ENCODE data around the gene C5orf46. TPM values are rescaled to one million over a fixed set of nuclear protein-coding genes. Genes with fewer than 3 reads are reported as not detected.

C5orf46 gene
- total and polyA plus RNA-seq, 2 of the 13 experiments (the other 11 are each of a cell fraction or from before 2014, with no cell fraction given): not detected

- ChIA-PET POLR2A (no interaction called here), CTCF (ENCODE audit: low intra/inter-chr PET ratio, low total read pairs) (no interaction called here)
- H3K27ac ChIP-seq (ENCODE audit: extremely low read length, insufficient read depth, low read length): no peak overlapping the region
- ATAC-seq (no peak), FAIRE-seq (no peak), DNase-seq (ENCODE audit: low spot score) (no peak)
- 21% methylated on average over 2 of the region's 2 CpGs for WGBS (ENCODE audit: low lambda C conversion rate)
- H3K4me3 ChIP-seq (replicated peaks in 1 of 3; ENCODE audit: insufficient read depth in 1 of 3, low read depth in 2 of 3, low read length in 3 of 3): no peak overlapping the region
- H3K36me3 ChIP-seq (replicated peaks in 1 of 2; ENCODE audit: control insufficient read depth in 1 of 2, insufficient read depth in 2 of 2, low read length in 2 of 2): no peaks in the 10 kb centered on the region
- no peaks in the 10 kb centered on the region for H4K20me1 ChIP-seq (ENCODE audit: insufficient read depth, low read length)
- H3K4me2 ChIP-seq (ENCODE audit: low read depth, low read length): no peak overlapping the region
- no peaks in the 10 kb centered on the region for H3K27me3 ChIP-seq (ENCODE audit: control insufficient read depth in 1 of 2, insufficient read depth in 2 of 2, low read length in 2 of 2)
- no peaks in the 10 kb centered on the region for H3K79me2 ChIP-seq (ENCODE audit: insufficient read depth, low read length)
- no peak overlapping the region for H3K9ac ChIP-seq (ENCODE audit: insufficient read depth, low read depth, low read length)
- no peak overlapping the region for H2AFZ ChIP-seq (ENCODE audit: low read length)
- TF ChIP-seq ZSCAN30 (CRISPR knock-in tag; IDR thresholded peaks at IDR 0.05) (no peak), ZFP90 (CRISPR knock-in tag; IDR thresholded peaks at IDR 0.05; ENCODE audit: borderline replicate concordance) (no peak), MBD4 (IDR thresholded peaks at IDR 0.05; ENCODE audit: borderline replicate concordance, low read length) (no peak), NR3C1 (CRISPR knock-in tag; IDR thresholded peaks at IDR 0.05) (no peak), NONO (IDR thresholded peaks at IDR 0.05) (no peak), NONO (CRISPR knock-in tag; conservative IDR thresholded peaks at IDR 0.05) (no peak), BRCA1 (CRISPR knock-in tag; IDR thresholded peaks at IDR 0.05) (no peak), ZNF747 (CRISPR knock-in tag; IDR thresholded peaks at IDR 0.05; ENCODE audit: borderline replicate concordance) (no peak), ZNF205 (CRISPR knock-in tag; IDR thresholded peaks at IDR 0.05) (no peak), MBNL3 (CRISPR knock-in tag; conservative IDR thresholded peaks at IDR 0.05) (no peak), ZNF772 (CRISPR knock-in tag; IDR thresholded peaks at IDR 0.05) (no peak), ZNF234 (CRISPR knock-in tag; conservative IDR thresholded peaks at IDR 0.05) (no peak), CEBPB (IDR thresholded peaks at IDR 0.05; ENCODE audit: borderline replicate concordance, low read depth, low read length) (no peak), ZNF331 (CRISPR knock-in tag; IDR thresholded peaks at IDR 0.05) (no peak), POLR2AphosphoS5 (IDR thresholded peaks at IDR 0.05; ENCODE audit: low read depth, low read length) (no peak), HNF1B (CRISPR knock-in tag; IDR thresholded peaks at IDR 0.05) (no peak), ZNF609 (CRISPR knock-in tag; IDR thresholded peaks at IDR 0.05; ENCODE audit: borderline replicate concordance) (no peak), RXRB (CRISPR knock-in tag; IDR thresholded peaks at IDR 0.05; ENCODE audit: borderline replicate concordance) (no peak), FOXM1 (CRISPR knock-in tag; IDR thresholded peaks at IDR 0.05) (no peak), ZSCAN25 (CRISPR knock-in tag; IDR thresholded peaks at IDR 0.05) (no peak)
- no peaks in the 10 kb centered on the region for H3K4me1 ChIP-seq (ENCODE audit: insufficient read depth, low read length)
- BruUV-seq (replicated peaks): no TSS peak
- in situ Hi-C loops (cut with HindIII; ENCODE audit: extremely low pct_ligation_motif_present, low pct_unique_long_range_greater_than_20kb) (no loop called here), intact Hi-C loops (cut with micrococcal nuclease; ENCODE audit: unreplicated experiment) (no loop called here)
- no peaks in the 10 kb centered on the region for H3K9me3 ChIP-seq (ENCODE audit: low read length)
These were observed 57.1 kb downstream of the C5orf46 start for GRCh38 chr5:147849226-147849625.

All from HepG2 (cell line).